Endothelial cell of umbilical vein (primary cell): ENCODE measurements around the gene DOCK4. TPM values are rescaled to one million over a fixed set of nuclear protein-coding genes. Genes with fewer than 3 reads are reported as not detected.

Experiments used
- BruUV-seq: library from RNA; stranded (reverse); fragments of 400-500 nt; replicated peaks from 2 replicates; lab custom pipeline; 2021; lab: Mats Ljungman, UMichigan
- CTCF ChIA-PET: fragments of 300-600, 350-600 bp; sonication (Branson Sonifier 250); formaldehyde crosslinking; loops from one replicate; lab custom pipeline; 2021; ENCODE audit warnings: antibody characterized with exemption, inconsistent platforms; lab: Charles Lee
- POLR2A ChIA-PET: fragments of 300-600, 350-600 bp; sonication (Branson Sonifier 250); formaldehyde crosslinking; loops from one replicate; lab custom pipeline; 2021; ENCODE audit warnings: antibody characterized with exemption, inconsistent platforms; lab: Charles Lee
- DNase-seq: peaks from one replicate; pipeline ENCODE4 v3.0.0-alpha.2; 2011; ENCODE audit warnings: low read depth, low spot score
- FAIRE-seq: peaks from 2 replicates; lab custom pipeline; 2011; peaks lifted over from hg19 to GRCh38; lab: Jason Lieb, UNC
- H2AFZ ChIP-seq: 2 replicates; pipeline ENCODE4 v1.6.0; 2012; ENCODE audit warnings: low read depth, low read length, control low read depth, inconsistent platforms
- H3K27ac ChIP-seq: 2 replicates; pipeline ENCODE4 v1.5.1; 2011; ENCODE audit warnings: low read depth, mild to moderate bottlenecking, control low read depth, low read length, moderate library complexity; ENCODE audit not compliant: insufficient read depth
- H3K27me3 ChIP-seq, 2 experiments: 2 replicates each; pipeline versions ENCODE4 v1.6.0 to v1.6.1; 2011; ENCODE audit warnings: low read length in 2 of 2, mixed read lengths in 1 of 2; ENCODE audit not compliant: control insufficient read depth in 2 of 2, insufficient read depth in 2 of 2
- H3K36me3 ChIP-seq, 2 experiments: 2 replicates in 1 of 2; 3 replicates in 1 of 2; pipeline ENCODE4 v1.5.1; 2011; ENCODE audit warnings: low read length in 2 of 2, mild to moderate bottlenecking in 1 of 2, moderate library complexity in 1 of 2; ENCODE audit not compliant: control insufficient read depth in 2 of 2, insufficient read depth in 2 of 2; ENCODE audit errors: extremely low read depth in 1 of 2
- H3K4me1 ChIP-seq: 3 replicates; pipeline ENCODE4 v1.5.1; 2011; ENCODE audit warnings: mild to moderate bottlenecking, low read length; ENCODE audit not compliant: control insufficient read depth, insufficient read depth; ENCODE audit errors: extremely low read depth
- H3K4me2 ChIP-seq: 2 replicates; pipeline ENCODE4 v1.6.1; 2011; ENCODE audit warnings: low read length, control low read depth, mixed read lengths; ENCODE audit not compliant: insufficient read depth
- H3K4me3 ChIP-seq, 3 experiments: fragments of 200-600 bp in 1 of 3; sonication (generic), shearing (Covaris generic) in 1 of 3; replicated peaks in 1 of 3; 2 replicates each; pipeline ENCODE4 v1.5.1; 2011 to 2016; ENCODE audit warnings: control low read depth in 3 of 3, low read length in 3 of 3, mild to moderate bottlenecking in 2 of 3, inconsistent platforms in 1 of 3, low read depth in 1 of 3, moderate library complexity in 1 of 3; ENCODE audit not compliant: insufficient read depth in 1 of 3
- H3K79me2 ChIP-seq: 2 replicates; pipeline ENCODE4 v1.6.0; 2012; ENCODE audit warnings: low read length, inconsistent platforms; ENCODE audit not compliant: control insufficient read depth, insufficient read depth
- H3K9ac ChIP-seq: replicated peaks from 2 replicates; pipeline ENCODE3; 2011; ENCODE audit warnings: low read length, control low read depth; ENCODE audit not compliant: insufficient read depth; ENCODE audit errors: extremely low read depth
- H3K9me1 ChIP-seq: replicated peaks from 3 replicates; pipeline ENCODE4 v1.6.0; 2011; ENCODE audit warnings: mild to moderate bottlenecking, low read length; ENCODE audit not compliant: control insufficient read depth, insufficient read depth; ENCODE audit errors: extremely low read depth
- H3K9me3 ChIP-seq: replicated peaks from 2 replicates; pipeline ENCODE4 v1.5.1; 2012; ENCODE audit warnings: low read length, inconsistent platforms; ENCODE audit not compliant: control insufficient read depth, insufficient read depth
- H4K20me1 ChIP-seq: replicated peaks from 2 replicates; pipeline ENCODE3; 2011; ENCODE audit warnings: mild to moderate bottlenecking, low read length; ENCODE audit not compliant: control insufficient read depth, insufficient read depth; ENCODE audit errors: extremely low read depth
- FOS ChIP-seq: IDR thresholded peaks from 2 replicates; pipeline ENCODE4 v1.6.1; 2011; ENCODE audit warnings: mild to moderate bottlenecking, low read length, moderate library complexity, borderline replicate concordance; ENCODE audit not compliant: insufficient read depth
- JUN ChIP-seq: IDR thresholded peaks from 2 replicates; pipeline ENCODE4 v1.6.1; 2011; ENCODE audit warnings: borderline replicate concordance, low read depth; ENCODE audit not compliant: insufficient read length, insufficient read depth
- POLR2A ChIP-seq: IDR thresholded peaks from 2 replicates; pipeline ENCODE4 v1.6.1; 2012; ENCODE audit warnings: low read depth, mild to moderate bottlenecking, control low read depth, low read length
- dilution Hi-C: fragments of 300-500 bp; cut with MboI; formaldehyde crosslinking; loops from one replicate; pipeline ENCODE4 v1.15.0; 2019; ENCODE audit warnings: low sequenced_read_pairs; ENCODE audit not compliant: extremely low pct_ligation_motif_present
- intact Hi-C: fragments of 100-400 bp; cut with micrococcal nuclease; formaldehyde crosslinking; loops from one replicate; pipeline ENCODE4 v1.10.0; 2022
- polyA plus RNA-seq, 4 experiments: library from polyadenylated mRNA; depleted of rRNA in 3 of 4; stranded (reverse) in 3 of 4; unstranded in 1 of 4; fragments of >200 nt; gene quantifications; 2 replicates each; pipeline versions ENCODE4 v1.2.1 to v1.2.3, GENCODE V29; 2011 to 2012; ENCODE audit warnings: missing spikeins in 1 of 4
- total RNA-seq: library from RNA; stranded (reverse); gene quantifications from 2 replicates; pipeline ENCODE4 v1.2.3, GENCODE V29; 2021
- TF ChIP-seq, protein P1 (sequence below): IDR thresholded peaks from 2 replicates; pipeline ENCODE4 v1.6.1; 2011; ENCODE audit not compliant: insufficient read depth, insufficient read length
- TF ChIP-seq, protein P2 (sequence below), 2 donors: IDR thresholded peaks; 1 replicate in 1 of 2; 2 replicates in 1 of 2; pipeline ENCODE4 v1.5.1; 2011; ENCODE audit warnings: low read length in 2 of 2, mild to moderate bottlenecking in 2 of 2, moderate library complexity in 2 of 2, control low read depth in 1 of 2, inconsistent platforms in 1 of 2, low read depth in 1 of 2; ENCODE audit not compliant: insufficient read depth in 1 of 2; ENCODE audit errors: extremely low read depth in 1 of 2

The DOCK4 gene
- total and polyA plus RNA-seq, 2 donors (not counting 3 experiments of a cell fraction or from before 2014, with no cell fraction given), result 47.4 to 164 TPM

DNA sequence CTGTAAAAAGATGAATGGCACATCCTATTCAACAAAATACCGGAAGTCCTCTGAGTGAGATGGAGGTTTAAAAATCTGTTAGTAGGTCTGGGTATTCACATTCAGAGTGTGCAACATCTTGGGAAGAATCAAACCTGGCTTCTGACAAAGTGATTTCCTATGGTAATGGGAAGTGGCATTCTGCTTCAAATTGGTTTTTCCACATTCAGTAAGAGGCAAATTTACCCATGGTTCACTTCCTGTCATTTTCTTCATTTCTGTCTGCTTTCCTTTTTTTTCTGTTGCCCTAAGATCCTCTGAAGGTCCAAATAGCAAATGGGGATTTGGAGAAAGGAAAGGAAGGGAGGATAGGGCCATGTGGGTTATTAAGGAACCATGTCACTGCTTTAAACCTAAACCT is 218.3 kb downstream of the DOCK4 start:
- no peak overlapping the region for H3K4me3 ChIP-seq
- dilution Hi-C loops (no loop called here), intact Hi-C loops (loop anchor here (1.0 to 2.0 kb wide), 3 partner anchors 92 to 219 kb away; partner anchors contain the start of genes DOCK4 and ZNF277)
- H3K27ac ChIP-seq, result peak overlapping the region; percentile 89
- H3K4me2 ChIP-seq, result peak overlapping the region; percentile 87
- H3K9me3 ChIP-seq, result no peaks in the 10 kb centered on the region
- BruUV-seq, result no TSS peak
- POLR2A ChIA-PET, result no interaction called here
- DNase-seq (no peak), FAIRE-seq (peak; percentile 4)
- peaks cover 30% of the 10 kb centered on the region for H3K4me1 ChIP-seq
- TF ChIP-seq, protein P1, sequence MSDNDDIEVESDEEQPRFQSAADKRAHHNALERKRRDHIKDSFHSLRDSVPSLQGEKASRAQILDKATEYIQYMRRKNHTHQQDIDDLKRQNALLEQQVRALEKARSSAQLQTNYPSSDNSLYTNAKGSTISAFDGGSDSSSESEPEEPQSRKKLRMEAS, result no peak
- TF ChIP-seq FOS, result no peak
- TF ChIP-seq POLR2A, result no peak
- TF ChIP-seq, protein P2, sequence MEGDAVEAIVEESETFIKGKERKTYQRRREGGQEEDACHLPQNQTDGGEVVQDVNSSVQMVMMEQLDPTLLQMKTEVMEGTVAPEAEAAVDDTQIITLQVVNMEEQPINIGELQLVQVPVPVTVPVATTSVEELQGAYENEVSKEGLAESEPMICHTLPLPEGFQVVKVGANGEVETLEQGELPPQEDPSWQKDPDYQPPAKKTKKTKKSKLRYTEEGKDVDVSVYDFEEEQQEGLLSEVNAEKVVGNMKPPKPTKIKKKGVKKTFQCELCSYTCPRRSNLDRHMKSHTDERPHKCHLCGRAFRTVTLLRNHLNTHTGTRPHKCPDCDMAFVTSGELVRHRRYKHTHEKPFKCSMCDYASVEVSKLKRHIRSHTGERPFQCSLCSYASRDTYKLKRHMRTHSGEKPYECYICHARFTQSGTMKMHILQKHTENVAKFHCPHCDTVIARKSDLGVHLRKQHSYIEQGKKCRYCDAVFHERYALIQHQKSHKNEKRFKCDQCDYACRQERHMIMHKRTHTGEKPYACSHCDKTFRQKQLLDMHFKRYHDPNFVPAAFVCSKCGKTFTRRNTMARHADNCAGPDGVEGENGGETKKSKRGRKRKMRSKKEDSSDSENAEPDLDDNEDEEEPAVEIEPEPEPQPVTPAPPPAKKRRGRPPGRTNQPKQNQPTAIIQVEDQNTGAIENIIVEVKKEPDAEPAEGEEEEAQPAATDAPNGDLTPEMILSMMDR (IDR thresholded peaks at IDR 0.05; ENCODE audit: extremely low read depth in 1 of 2, insufficient read depth in 1 of 2, low read depth in 1 of 2, low read length in 2 of 2), result no peak
- TF ChIP-seq JUN, result no peak
- no peaks in the 10 kb centered on the region for H3K27me3 ChIP-seq
- CTCF ChIA-PET, result no interaction called here
- H3K9ac ChIP-seq, result peak overlapping the region; percentile 50
- no peaks in the 10 kb centered on the region for H3K9me1 ChIP-seq
- H3K79me2 ChIP-seq, result peaks cover 23% of the 10 kb centered on the region
- H4K20me1 ChIP-seq, result no peaks in the 10 kb centered on the region
- H3K36me3 ChIP-seq, result peaks cover 25 to 27% of the 10 kb centered on the region in 2 experiments
- H2AFZ ChIP-seq, result no peak overlapping the region
